K562 (cell line): ENCODE measurements around the gene PDGFD. TPM values are rescaled to one million over a fixed set of nuclear protein-coding genes. Genes with fewer than 3 reads are reported as not detected.

Experiments used
- ATAC-seq: fragments of 200-7000 bp; cut with Tn5 transposase; 3 replicates; pipeline ENCODE4 v1.9.1; 2020; ENCODE audit warnings: moderate library complexity
- BruUV-seq: library from RNA; stranded (reverse); fragments of 400-500 nt; replicated peaks from 2 replicates; lab custom pipeline; 2021; lab: Mats Ljungman, UMichigan
- CTCF ChIA-PET: fragments of 300-600 bp; formaldehyde crosslinking; extraction: SDS; loops from one replicate; lab custom pipeline; 2021; ENCODE audit warnings: low intra/inter-chr PET ratio; lab: Yijun Ruan, JAX
- POLR2A ChIA-PET: fragments of 300-600, 350-650 bp; sonication (Branson Sonifier 250); formaldehyde crosslinking; extraction: SDS; loops from one replicate; lab custom pipeline; 2021; ENCODE audit warnings: antibody characterized with exemption, inconsistent platforms; lab: Yijun Ruan, JAX
- DNase-seq, 4 experiments: peaks; one replicate each; pipeline versions ENCODE4 v3.0.0 to v3.0.0-alpha.2; 2011 to 2018; ENCODE audit warnings: low spot score in 3 of 4, mixed read lengths in 3 of 4; ENCODE audit errors: extremely low read depth in 1 of 4
- FAIRE-seq: peaks from 2 replicates; lab custom pipeline; 2011; peaks lifted over from hg19 to GRCh38; lab: Jason Lieb, UNC
- H2AFZ ChIP-seq: 2 replicates; pipeline ENCODE4 v1.6.0; 2011; ENCODE audit warnings: low read depth, low read length, control low read depth, inconsistent platforms
- H3K27ac ChIP-seq: fragments of 200-600 bp; 3 replicates; pipeline ENCODE4 v1.8.0; 2011; ENCODE audit warnings: low read depth, mild to moderate bottlenecking, control low read depth, inconsistent platforms, low read length, moderate library complexity, mixed read lengths; ENCODE audit errors: extremely low read depth
- H3K27me3 ChIP-seq, 2 experiments: fragments of 300-600 bp in 1 of 2; 2 replicates in 1 of 2; 3 replicates in 1 of 2; pipeline versions ENCODE4 v1.6.0 to v1.8.0; 2011; ENCODE audit warnings: inconsistent platforms in 2 of 2, low read length in 2 of 2, mild to moderate bottlenecking in 1 of 2, mixed read lengths in 1 of 2, moderate library complexity in 1 of 2; ENCODE audit not compliant: control insufficient read depth in 2 of 2, insufficient read depth in 2 of 2
- H3K36me3 ChIP-seq: fragments of 300-600 bp; 3 replicates; pipeline ENCODE4 v1.8.0; 2011; ENCODE audit warnings: mild to moderate bottlenecking, low read length, inconsistent platforms; ENCODE audit not compliant: control insufficient read depth, insufficient read depth
- H3K4me1 ChIP-seq, 2 experiments: fragments of 200-600 bp in 1 of 2; replicated peaks in 1 of 2; 2 replicates in 1 of 2; 3 replicates in 1 of 2; pipeline versions ENCODE4 v1.5.1 to v1.8.0; 2011; ENCODE audit warnings: inconsistent platforms in 2 of 2, low read length in 2 of 2, mild to moderate bottlenecking in 1 of 2, mixed read lengths in 1 of 2, moderate library complexity in 1 of 2; ENCODE audit not compliant: control insufficient read depth in 2 of 2, insufficient read depth in 2 of 2
- H3K4me2 ChIP-seq: 2 replicates; pipeline ENCODE4 v1.6.1; 2011; ENCODE audit warnings: low read length, control low read depth, inconsistent platforms, mixed read lengths; ENCODE audit not compliant: insufficient read depth
- H3K4me3 ChIP-seq: fragments of 200-600 bp; sonication (generic), shearing (Covaris generic); 2 replicates; pipeline ENCODE4 v1.5.1; 2016; ENCODE audit warnings: control low read depth, inconsistent platforms
- H3K79me2 ChIP-seq: fragments of 200-600 bp; 3 replicates; pipeline ENCODE4 v1.8.0; 2011; ENCODE audit warnings: low read length, inconsistent platforms; ENCODE audit not compliant: control insufficient read depth, insufficient read depth
- H3K9ac ChIP-seq, 2 experiments: 2 replicates each; pipeline versions ENCODE4 v1.6.0 to v1.6.1; 2011; ENCODE audit warnings: low read depth in 2 of 2, low read length in 2 of 2, control low read depth in 1 of 2, inconsistent platforms in 1 of 2, mild to moderate bottlenecking in 1 of 2, mixed read lengths in 1 of 2; ENCODE audit not compliant: insufficient read depth in 1 of 2
- H3K9me1 ChIP-seq: one replicate; pipeline ENCODE4 v1.6.0; 2011; ENCODE audit warnings: inconsistent platforms, mild to moderate bottlenecking, low read length, moderate library complexity; ENCODE audit not compliant: control insufficient read depth, insufficient read depth
- H3K9me3 ChIP-seq: replicated peaks from 2 replicates; pipeline ENCODE4 v1.5.1; 2011; ENCODE audit warnings: low read depth, low read length, inconsistent platforms; ENCODE audit not compliant: control insufficient read depth, insufficient read depth
- H4K20me1 ChIP-seq: replicated peaks from 2 replicates; pipeline ENCODE4 v1.6.1; 2011; ENCODE audit warnings: low read length, inconsistent platforms, mixed read lengths; ENCODE audit not compliant: control insufficient read depth, insufficient read depth
- TAF9B ChIP-seq: fragments of 450-650 bp; IDR thresholded peaks from 2 replicates; pipeline ENCODE4 v1.6.1; 2018; ENCODE audit warnings: mild to moderate bottlenecking; ENCODE audit not compliant: partially characterized antibody
- in situ Hi-C: fragments of 300-500 bp; cut with MboI; formaldehyde crosslinking; loops from 4 replicates; pipeline ENCODE4 v1.15.0; 2018; ENCODE audit warnings: inconsistent platforms, mixed read lengths
- intact Hi-C: fragments of 100-400 bp; cut with micrococcal nuclease; formaldehyde crosslinking; loops from 2 replicates; pipeline ENCODE4 v1.14.2; 2022
- polyA plus RNA-seq, 8 experiments: library from polyadenylated mRNA; depleted of rRNA in 4 of 8; stranded (reverse) in 5 of 8; unstranded in 3 of 8; fragments of >200 nt; fragmentation: Nextera tagmentation in 2 of 8; fragmentation: Illumina TruSeq in 1 of 8; extraction: Ambion mirVana in 2 of 8; extraction: Trizol in 1 of 8; gene quantifications; 2 replicates each; pipeline versions ENCODE4 v1.2.1 to v1.2.3, GENCODE V29; 2011 to 2014; ENCODE audit warnings: inconsistent platforms in 1 of 8, missing spikeins in 1 of 8
- total RNA-seq, 7 experiments: library from RNA; depleted of rRNA in 6 of 7; stranded (reverse); fragments of >200 nt in 6 of 7; fragmentation: Illumina TruSeq in 2 of 7; extraction: Trizol in 2 of 7; gene quantifications; 2 replicates each; pipeline versions ENCODE4 v1.2.1 to v1.2.3, GENCODE V29; 2011 to 2021; ENCODE audit warnings: low replicate concordance in 1 of 7
- TF ChIP-seq, protein P1 (sequence below): sonication (generic); formaldehyde crosslinking; IDR thresholded peaks from 2 replicates; pipeline ENCODE4 v1.8.0; 2022; ENCODE audit warnings: mild to moderate bottlenecking, missing genetic modification reagents

Gene PDGFD
- total and polyA plus RNA-seq, 9 of the 15 experiments (the other 6 are each of a cell fraction or from before 2014, with no cell fraction given) = 0.11 TPM; not detected in 8

- Histone ChIP-seq H3K27ac (no peak overlapping the region), H3K27me3 (no peaks in the 10 kb centered on the region), H3K36me3 (no peaks in the 10 kb centered on the region), H3K9me1 (no peaks in the 10 kb centered on the region), H3K4me1 (no peaks in the 10 kb centered on the region), H3K4me2 (no peak overlapping the region), H3K4me3 (no peak overlapping the region), H3K9ac (no peak overlapping the region), H3K79me2 (no peaks in the 10 kb centered on the region), H2AFZ (no peak overlapping the region), H3K9me3 (0 out of 2 replicates have a peak, but pooled peaks cover 2% of the 10 kb centered on the region), H4K20me1 (no peaks in the 10 kb centered on the region)
- FAIRE-seq (no peak), DNase-seq (no peak), ATAC-seq (no peak)
- CTCF ChIA-PET = no interaction called here
- intact Hi-C loops = no loop called here
- in situ Hi-C loops = no loop called here
- POLR2A ChIA-PET = no interaction called here
- no peak for TF ChIP-seq TAF9B
- TF ChIP-seq, protein P1, sequence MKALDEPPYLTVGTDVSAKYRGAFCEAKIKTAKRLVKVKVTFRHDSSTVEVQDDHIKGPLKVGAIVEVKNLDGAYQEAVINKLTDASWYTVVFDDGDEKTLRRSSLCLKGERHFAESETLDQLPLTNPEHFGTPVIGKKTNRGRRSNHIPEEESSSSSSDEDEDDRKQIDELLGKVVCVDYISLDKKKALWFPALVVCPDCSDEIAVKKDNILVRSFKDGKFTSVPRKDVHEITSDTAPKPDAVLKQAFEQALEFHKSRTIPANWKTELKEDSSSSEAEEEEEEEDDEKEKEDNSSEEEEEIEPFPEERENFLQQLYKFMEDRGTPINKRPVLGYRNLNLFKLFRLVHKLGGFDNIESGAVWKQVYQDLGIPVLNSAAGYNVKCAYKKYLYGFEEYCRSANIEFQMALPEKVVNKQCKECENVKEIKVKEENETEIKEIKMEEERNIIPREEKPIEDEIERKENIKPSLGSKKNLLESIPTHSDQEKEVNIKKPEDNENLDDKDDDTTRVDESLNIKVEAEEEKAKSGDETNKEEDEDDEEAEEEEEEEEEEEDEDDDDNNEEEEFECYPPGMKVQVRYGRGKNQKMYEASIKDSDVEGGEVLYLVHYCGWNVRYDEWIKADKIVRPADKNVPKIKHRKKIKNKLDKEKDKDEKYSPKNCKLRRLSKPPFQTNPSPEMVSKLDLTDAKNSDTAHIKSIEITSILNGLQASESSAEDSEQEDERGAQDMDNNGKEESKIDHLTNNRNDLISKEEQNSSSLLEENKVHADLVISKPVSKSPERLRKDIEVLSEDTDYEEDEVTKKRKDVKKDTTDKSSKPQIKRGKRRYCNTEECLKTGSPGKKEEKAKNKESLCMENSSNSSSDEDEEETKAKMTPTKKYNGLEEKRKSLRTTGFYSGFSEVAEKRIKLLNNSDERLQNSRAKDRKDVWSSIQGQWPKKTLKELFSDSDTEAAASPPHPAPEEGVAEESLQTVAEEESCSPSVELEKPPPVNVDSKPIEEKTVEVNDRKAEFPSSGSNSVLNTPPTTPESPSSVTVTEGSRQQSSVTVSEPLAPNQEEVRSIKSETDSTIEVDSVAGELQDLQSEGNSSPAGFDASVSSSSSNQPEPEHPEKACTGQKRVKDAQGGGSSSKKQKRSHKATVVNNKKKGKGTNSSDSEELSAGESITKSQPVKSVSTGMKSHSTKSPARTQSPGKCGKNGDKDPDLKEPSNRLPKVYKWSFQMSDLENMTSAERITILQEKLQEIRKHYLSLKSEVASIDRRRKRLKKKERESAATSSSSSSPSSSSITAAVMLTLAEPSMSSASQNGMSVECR (CRISPR knock-in tag) = no peak
- BruUV-seq = no TSS peak
Observed at GRCh38 chr11:103923451-103923931, 240.5 kb downstream of the PDGFD start.
